ENCODE data around the gene GPR35.
"Not testable (repeated sequence)": the region's sequence is repeated elsewhere in the genome, so short reads cannot be mapped to it uniquely, and the experiment has no call there.

DNA sequence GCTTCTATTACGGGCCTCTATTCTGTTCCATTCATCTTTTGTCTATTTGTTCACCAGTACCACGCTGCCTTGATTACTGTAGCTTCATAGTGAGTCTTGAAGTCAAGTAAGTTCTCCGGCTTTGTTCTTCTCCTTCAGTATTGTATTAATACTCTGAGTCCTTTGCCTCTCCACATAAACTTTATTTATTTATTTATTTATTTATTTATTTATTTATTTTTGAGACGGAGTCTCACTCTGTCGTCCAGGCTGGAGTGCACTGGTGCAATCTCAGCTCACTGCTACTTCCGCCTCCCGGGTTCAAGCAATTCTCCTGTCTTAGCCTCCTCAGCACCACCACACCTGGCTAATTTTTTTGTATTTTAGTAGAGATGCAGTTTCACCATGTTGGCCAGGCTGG, 34.6 kb downstream of the GPR35 start:
- TF ChIP-seq RARB (CRISPR knock-in tag; IDR thresholded peaks at IDR 0.05); ARNTL (CRISPR knock-in tag; IDR thresholded peaks at IDR 0.05; ENCODE audit: borderline replicate concordance, low read depth); ZNF70 (CRISPR knock-in tag; IDR thresholded peaks at IDR 0.05); PPARA (CRISPR knock-in tag; IDR thresholded peaks at IDR 0.05; ENCODE audit: borderline replicate concordance); ZFP3 (CRISPR knock-in tag; IDR thresholded peaks at IDR 0.05); ESRRG (CRISPR knock-in tag; IDR thresholded peaks at IDR 0.05); ISL1 (CRISPR knock-in tag; IDR thresholded peaks at IDR 0.05); TSHZ2 (CRISPR knock-in tag; IDR thresholded peaks at IDR 0.05); ZFP30 (CRISPR knock-in tag; IDR thresholded peaks at IDR 0.05); CREB5 (CRISPR knock-in tag; IDR thresholded peaks at IDR 0.05; ENCODE audit: low read depth): not testable (repeated sequence)
- TF ChIP-seq, protein P1, sequence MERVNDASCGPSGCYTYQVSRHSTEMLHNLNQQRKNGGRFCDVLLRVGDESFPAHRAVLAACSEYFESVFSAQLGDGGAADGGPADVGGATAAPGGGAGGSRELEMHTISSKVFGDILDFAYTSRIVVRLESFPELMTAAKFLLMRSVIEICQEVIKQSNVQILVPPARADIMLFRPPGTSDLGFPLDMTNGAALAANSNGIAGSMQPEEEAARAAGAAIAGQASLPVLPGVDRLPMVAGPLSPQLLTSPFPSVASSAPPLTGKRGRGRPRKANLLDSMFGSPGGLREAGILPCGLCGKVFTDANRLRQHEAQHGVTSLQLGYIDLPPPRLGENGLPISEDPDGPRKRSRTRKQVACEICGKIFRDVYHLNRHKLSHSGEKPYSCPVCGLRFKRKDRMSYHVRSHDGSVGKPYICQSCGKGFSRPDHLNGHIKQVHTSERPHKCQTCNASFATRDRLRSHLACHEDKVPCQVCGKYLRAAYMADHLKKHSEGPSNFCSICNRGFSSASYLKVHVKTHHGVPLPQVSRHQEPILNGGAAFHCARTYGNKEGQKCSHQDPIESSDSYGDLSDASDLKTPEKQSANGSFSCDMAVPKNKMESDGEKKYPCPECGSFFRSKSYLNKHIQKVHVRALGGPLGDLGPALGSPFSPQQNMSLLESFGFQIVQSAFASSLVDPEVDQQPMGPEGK (CRISPR knock-in tag; IDR thresholded peaks at IDR 0.05; ENCODE audit: borderline replicate concordance), result not testable (repeated sequence)
- TF ChIP-seq, protein P2, sequence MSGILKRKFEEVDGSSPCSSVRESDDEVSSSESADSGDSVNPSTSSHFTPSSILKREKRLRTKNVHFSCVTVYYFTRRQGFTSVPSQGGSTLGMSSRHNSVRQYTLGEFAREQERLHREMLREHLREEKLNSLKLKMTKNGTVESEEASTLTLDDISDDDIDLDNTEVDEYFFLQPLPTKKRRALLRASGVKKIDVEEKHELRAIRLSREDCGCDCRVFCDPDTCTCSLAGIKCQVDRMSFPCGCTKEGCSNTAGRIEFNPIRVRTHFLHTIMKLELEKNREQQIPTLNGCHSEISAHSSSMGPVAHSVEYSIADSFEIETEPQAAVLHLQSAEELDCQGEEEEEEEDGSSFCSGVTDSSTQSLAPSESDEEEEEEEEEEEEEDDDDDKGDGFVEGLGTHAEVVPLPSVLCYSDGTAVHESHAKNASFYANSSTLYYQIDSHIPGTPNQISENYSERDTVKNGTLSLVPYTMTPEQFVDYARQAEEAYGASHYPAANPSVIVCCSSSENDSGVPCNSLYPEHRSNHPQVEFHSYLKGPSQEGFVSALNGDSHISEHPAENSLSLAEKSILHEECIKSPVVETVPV (CRISPR knock-in tag; IDR thresholded peaks at IDR 0.05), result not testable (repeated sequence)
